Panc1 (cell line): ENCODE data around the gene ISY1.

Experiments used
- POLR2AphosphoS5 ChIP-seq: IDR thresholded peaks from 2 replicates; pipeline ENCODE4 v1.6.1; 2012; ENCODE audit warnings: mild to moderate bottlenecking, low read depth, low read length, moderate library complexity
- TF ChIP-seq, protein P1 (sequence below): fragments of 450-650 bp; IDR thresholded peaks from 2 replicates; pipeline ENCODE4 v1.5.1; 2017; ENCODE audit warnings: mild to moderate bottlenecking

DNA sequence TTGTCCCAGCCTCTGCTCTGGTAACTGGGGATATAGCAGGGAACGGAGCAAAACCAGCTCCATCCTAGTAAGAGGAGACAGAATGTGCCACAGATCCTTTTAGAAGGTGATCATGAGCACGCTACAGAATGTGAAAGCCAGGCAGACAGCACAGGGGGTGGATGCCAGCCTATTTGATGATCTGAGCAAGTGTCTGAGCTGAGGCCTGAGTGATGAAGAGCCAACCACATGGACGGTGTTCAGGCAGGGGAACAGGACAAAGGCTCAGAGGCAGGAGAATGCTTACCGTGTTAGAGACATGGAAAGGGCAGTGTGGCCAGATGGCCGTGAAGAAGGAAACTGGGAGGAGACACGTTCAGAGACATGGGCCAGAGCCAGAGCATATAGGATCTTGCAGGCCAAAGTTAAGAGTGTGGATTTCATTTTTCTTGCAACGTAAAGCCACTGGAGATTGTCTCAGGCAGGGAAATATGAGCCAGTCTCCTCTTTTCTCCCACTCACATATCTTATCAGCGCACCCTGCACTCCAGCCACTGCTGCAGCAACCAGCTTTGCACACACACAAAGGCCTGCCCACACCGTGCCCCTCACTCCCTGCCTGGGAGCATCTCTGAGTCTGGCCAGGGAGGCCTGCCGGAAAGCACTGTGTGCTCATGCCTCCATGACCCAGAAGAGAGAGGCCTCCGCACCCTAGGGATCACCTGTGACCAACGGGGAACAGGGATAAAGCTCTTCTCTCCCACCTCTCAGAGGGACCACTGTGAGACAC lies 59.3 kb downstream of the ISY1 start:
- TF ChIP-seq, protein P1, sequence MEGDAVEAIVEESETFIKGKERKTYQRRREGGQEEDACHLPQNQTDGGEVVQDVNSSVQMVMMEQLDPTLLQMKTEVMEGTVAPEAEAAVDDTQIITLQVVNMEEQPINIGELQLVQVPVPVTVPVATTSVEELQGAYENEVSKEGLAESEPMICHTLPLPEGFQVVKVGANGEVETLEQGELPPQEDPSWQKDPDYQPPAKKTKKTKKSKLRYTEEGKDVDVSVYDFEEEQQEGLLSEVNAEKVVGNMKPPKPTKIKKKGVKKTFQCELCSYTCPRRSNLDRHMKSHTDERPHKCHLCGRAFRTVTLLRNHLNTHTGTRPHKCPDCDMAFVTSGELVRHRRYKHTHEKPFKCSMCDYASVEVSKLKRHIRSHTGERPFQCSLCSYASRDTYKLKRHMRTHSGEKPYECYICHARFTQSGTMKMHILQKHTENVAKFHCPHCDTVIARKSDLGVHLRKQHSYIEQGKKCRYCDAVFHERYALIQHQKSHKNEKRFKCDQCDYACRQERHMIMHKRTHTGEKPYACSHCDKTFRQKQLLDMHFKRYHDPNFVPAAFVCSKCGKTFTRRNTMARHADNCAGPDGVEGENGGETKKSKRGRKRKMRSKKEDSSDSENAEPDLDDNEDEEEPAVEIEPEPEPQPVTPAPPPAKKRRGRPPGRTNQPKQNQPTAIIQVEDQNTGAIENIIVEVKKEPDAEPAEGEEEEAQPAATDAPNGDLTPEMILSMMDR, result no peak
- no peak for TF ChIP-seq POLR2AphosphoS5
